ENCODE results near the gene EIF3L. TPM values are rescaled to one million over a fixed set of nuclear protein-coding genes. Genes with fewer than 3 reads are reported as not detected.

Gene EIF3L
- total and polyA plus RNA-seq, 9 of the 15 experiments (the other 6 are each of a cell fraction or from before 2014, with no cell fraction given), result 257 to 699 (median 368) TPM

GRCh38 chr22:37815593-37815992 is 33.6 kb upstream of the EIF3L start:
- no peaks in the 10 kb centered on the region for H3K9me3 ChIP-seq (replicated peaks; ENCODE audit: control insufficient read depth, insufficient read depth, low read depth, low read length)
- ChIA-PET POLR2A (interaction anchor here (0.5 to 5.0 kb wide), 5 partner anchors 7 to 90 kb away, joined by 3 to 34 read pairs (median 3); partner anchors contain the start of genes ANKRD54 and GCAT), CTCF (ENCODE audit: low intra/inter-chr PET ratio) (no interaction called here)
- no peak for TF ChIP-seq ZNF175 (CRISPR knock-in tag; IDR thresholded peaks at IDR 0.05; ENCODE audit: low read depth)
- TF ChIP-seq ZNF24 (IDR thresholded peaks at IDR 0.05), result no peak
- no peak for TF ChIP-seq ESRRB (CRISPR knock-in tag; IDR thresholded peaks at IDR 0.05; ENCODE audit: borderline replicate concordance)
- no peak for TF ChIP-seq HINFP (tag; conservative IDR thresholded peaks at IDR 0.05; ENCODE audit: low read depth)
- TF ChIP-seq, protein P1, sequence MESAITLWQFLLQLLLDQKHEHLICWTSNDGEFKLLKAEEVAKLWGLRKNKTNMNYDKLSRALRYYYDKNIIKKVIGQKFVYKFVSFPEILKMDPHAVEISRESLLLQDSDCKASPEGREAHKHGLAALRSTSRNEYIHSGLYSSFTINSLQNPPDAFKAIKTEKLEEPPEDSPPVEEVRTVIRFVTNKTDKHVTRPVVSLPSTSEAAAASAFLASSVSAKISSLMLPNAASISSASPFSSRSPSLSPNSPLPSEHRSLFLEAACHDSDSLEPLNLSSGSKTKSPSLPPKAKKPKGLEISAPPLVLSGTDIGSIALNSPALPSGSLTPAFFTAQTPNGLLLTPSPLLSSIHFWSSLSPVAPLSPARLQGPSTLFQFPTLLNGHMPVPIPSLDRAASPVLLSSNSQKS (CRISPR knock-in tag; IDR thresholded peaks at IDR 0.05), result no peak
- 0 out of 2 replicates have a peak, but pooled peaks have one; percentile 25 for TF ChIP-seq POLR2G (IDR thresholded peaks at IDR 0.05; ENCODE audit: low read depth, low read length)
- no peak for TF ChIP-seq SUPT5H (IDR thresholded peaks at IDR 0.05)
- no peak for TF ChIP-seq CREB1 (IDR thresholded peaks at IDR 0.05)
- no peak for TF ChIP-seq CREB1 (CRISPR knock-in tag; IDR thresholded peaks at IDR 0.05)
- TF ChIP-seq ZNF431 (CRISPR knock-in tag; IDR thresholded peaks at IDR 0.05), result no peak
- H3K4me2 ChIP-seq (ENCODE audit: insufficient read depth, low read length), result no peak overlapping the region
- H2AFZ ChIP-seq (ENCODE audit: low read depth, low read length), result no peak overlapping the region
- H3K4me3 ChIP-seq, result no peak overlapping the region
- no peak overlapping the region for H3K9ac ChIP-seq (ENCODE audit: insufficient read depth in 1 of 2, low read depth in 2 of 2, low read length in 2 of 2)
- no peaks in the 10 kb centered on the region for H3K27me3 ChIP-seq (ENCODE audit: control insufficient read depth in 2 of 2, insufficient read depth in 2 of 2, low read length in 2 of 2)
- peaks cover 9% of the 10 kb centered on the region for H3K79me2 ChIP-seq (ENCODE audit: control insufficient read depth, insufficient read depth, low read length)
- ATAC-seq, result no peak
- no peaks in the 10 kb centered on the region for H4K20me1 ChIP-seq (replicated peaks; ENCODE audit: control insufficient read depth, insufficient read depth, low read length)
- in situ Hi-C loops (cut with MboI), result loop anchor here (5.0 kb wide), 1 partner anchor 147 kb away; no protein-coding TSS in a partner anchor
- H3K9me1 ChIP-seq (ENCODE audit: control insufficient read depth, insufficient read depth, low read length), result no peaks in the 10 kb centered on the region
- intact Hi-C loops (cut with micrococcal nuclease), result no loop called here
- H3K27ac ChIP-seq (ENCODE audit: extremely low read depth, low read depth, low read length), result no peak overlapping the region
- 73% methylated on average over 3 of the region's 12 CpGs for WGBS (ENCODE audit: insufficient coverage, low coverage, missing lambda C conversion rate)
- no peak for DNase-seq (ENCODE audit: extremely low read depth in 1 of 4, low spot score in 3 of 4)
- BruUV-seq (replicated peaks), result no TSS peak
- H3K36me3 ChIP-seq (ENCODE audit: control insufficient read depth, insufficient read depth, low read length), result peaks cover 57% of the 10 kb centered on the region; the same call in 2 of the 3 replicates
- no peak for FAIRE-seq
- peaks cover 7 to 14% of the 10 kb centered on the region in 2 experiments; a peak in 4 of 5 replicates for H3K4me1 ChIP-seq (replicated peaks in 1 of 2; ENCODE audit: control insufficient read depth in 2 of 2, insufficient read depth in 2 of 2, low read length in 2 of 2)

Measured in K562 (cell line).